Suprapubic skin (tissue), 4 donors: Measurements from ENCODE around the gene IL4. TPM values are rescaled to one million over a fixed set of nuclear protein-coding genes. Genes with fewer than 3 reads are reported as not detected.

Experiments
- DNase-seq, 2 donors: peaks; one replicate each; pipeline ENCODE4 v3.0.0-alpha.2; 2019; ENCODE audit warnings: low spot score in 2 of 2
- H3K27ac ChIP-seq: fragments of 200-600 bp; sonication (generic); one replicate; pipeline ENCODE4 v1.5.1; 2019
- H3K27me3 ChIP-seq: fragments of 200-600 bp; sonication (generic); one replicate; pipeline ENCODE4 v1.5.1; 2019
- H3K36me3 ChIP-seq: fragments of 200-600 bp; sonication (generic); one replicate; pipeline ENCODE4 v1.5.1; 2019
- H3K4me1 ChIP-seq: fragments of 200-600 bp; sonication (generic); one replicate; pipeline ENCODE4 v1.5.1; 2019
- H3K4me3 ChIP-seq: fragments of 200-600 bp; sonication (generic); one replicate; pipeline ENCODE4 v1.5.1; 2019; ENCODE audit warnings: mild to moderate bottlenecking
- H3K9me3 ChIP-seq: fragments of 200-600 bp; sonication (generic); one replicate; pipeline ENCODE4 v1.5.1; 2019
- CTCF ChIP-seq, 2 donors: fragments of 200-600 bp in 1 of 2; fragments of 450-650 bp in 1 of 2; sonication (generic) in 1 of 2; IDR thresholded peaks; one replicate each; pipeline ENCODE4 v1.5.1; 2016 to 2019; ENCODE audit warnings: antibody characterized with exemption in 2 of 2, mild to moderate bottlenecking in 1 of 2, moderate library complexity in 1 of 2
- EP300 ChIP-seq: sonication (generic); formaldehyde crosslinking; IDR thresholded peaks from one replicate; pipeline ENCODE4 v1.6.1; 2017; ENCODE audit warnings: antibody characterized with exemption
- POLR2A ChIP-seq, 2 donors: fragments of 450-650 bp; IDR thresholded peaks; one replicate each; pipeline ENCODE4 v1.6.1; 2017; ENCODE audit warnings: antibody characterized with exemption in 2 of 2, mild to moderate bottlenecking in 2 of 2, moderate library complexity in 2 of 2
- POLR2AphosphoS5 ChIP-seq, 3 donors: sonication (generic); formaldehyde crosslinking; IDR thresholded peaks; one replicate each; pipeline ENCODE4 v1.6.1; 2017; ENCODE audit warnings: antibody characterized with exemption in 3 of 3
- WGBS: methylation state at CpG from one replicate; pipeline ENCODE4 v1.1.5; 2018; 5-methylcytosine and 5-hydroxymethylcytosine counted together
- total RNA-seq, 4 donors: library from RNA; depleted of rRNA; stranded (reverse); fragments of >200 nt; gene quantifications; one replicate each; pipeline ENCODE4 v1.1.0, GENCODE V29; 2016

The IL4 gene
- total RNA-seq, 4 donors from 2014 or later = not detected

- H3K9me3 ChIP-seq = no peaks in the 10 kb centered on the region
- no peak overlapping the region for H3K4me3 ChIP-seq
- H3K27ac ChIP-seq = no peak overlapping the region
- TF ChIP-seq POLR2A (IDR thresholded peaks at IDR 0.05) (no peak), CTCF (IDR thresholded peaks at IDR 0.05) (no peak), POLR2AphosphoS5 (IDR thresholded peaks at IDR 0.05) (no peak), EP300 (no peak)
- no peak for DNase-seq
- no peaks in the 10 kb centered on the region for H3K27me3 ChIP-seq
- peaks cover 19% of the 10 kb centered on the region for H3K36me3 ChIP-seq
- H3K4me1 ChIP-seq = no peaks in the 10 kb centered on the region
Observed at GRCh38 chr5:132692632-132692967, 18.8 kb downstream of the IL4 start.

- TF ChIP-seq EP300 = no peak
- TF ChIP-seq POLR2A (IDR thresholded peaks at IDR 0.05) = no peak
- no peak for TF ChIP-seq CTCF (IDR thresholded peaks at IDR 0.05)
- TF ChIP-seq POLR2AphosphoS5 (IDR thresholded peaks at IDR 0.05) = no peak
- peaks cover 42% of the 10 kb centered on the region for H3K36me3 ChIP-seq
- no peak overlapping the region for H3K4me3 ChIP-seq
- WGBS = 88% methylated on average over 4 of the region's 4 CpGs
- no peaks in the 10 kb centered on the region for H3K4me1 ChIP-seq
- no peak for DNase-seq
- H3K9me3 ChIP-seq = no peaks in the 10 kb centered on the region
- no peaks in the 10 kb centered on the region for H3K27me3 ChIP-seq
- no peak overlapping the region for H3K27ac ChIP-seq
Observed at GRCh38 chr5:132695956-132696355, 22.2 kb downstream of the IL4 start.

- Histone ChIP-seq H3K4me1 (no peaks in the 10 kb centered on the region), H3K4me3 (no peak overlapping the region), H3K27me3 (no peaks in the 10 kb centered on the region), H3K27ac (no peak overlapping the region), H3K36me3 (peaks cover 19% of the 10 kb centered on the region), H3K9me3 (no peaks in the 10 kb centered on the region)
- no peak for TF ChIP-seq CTCF (IDR thresholded peaks at IDR 0.05)
- DNase-seq = no peak
- 92% methylated on average over 1 of the region's 1 CpG for WGBS
Observed at GRCh38 chr5:132704875-132705274, 31.1 kb downstream of the IL4 start.

GRCh38 chr5:132708645-132709044 lies 34.9 kb downstream of the IL4 start:
- no peaks in the 10 kb centered on the region for H3K9me3 ChIP-seq
- no peaks in the 10 kb centered on the region for H3K4me1 ChIP-seq
- no peaks in the 10 kb centered on the region for H3K36me3 ChIP-seq
- no peaks in the 10 kb centered on the region for H3K27me3 ChIP-seq
- H3K27ac ChIP-seq = no peak overlapping the region
- DNase-seq = no peak
- H3K4me3 ChIP-seq = no peak overlapping the region
- no peak for TF ChIP-seq POLR2A (IDR thresholded peaks at IDR 0.05)
- no peak for TF ChIP-seq CTCF (IDR thresholded peaks at IDR 0.05)
- TF ChIP-seq EP300 = no peak
- no peak for TF ChIP-seq POLR2AphosphoS5 (IDR thresholded peaks at IDR 0.05)

- DNase-seq = no peak
- TF ChIP-seq POLR2AphosphoS5 (IDR thresholded peaks at IDR 0.05) (no peak), POLR2A (IDR thresholded peaks at IDR 0.05) (no peak), EP300 (no peak), CTCF (IDR thresholded peaks at IDR 0.05) (peak; percentile 14 to 24)
- 68% methylated on average over 11 of the region's 11 CpGs for WGBS
Observed at GRCh38 chr5:132714456-132715307, 40.9 kb downstream of the IL4 start.

More at GRCh38 chr5:132714456-132715307, 40.9 kb downstream of the IL4 start:
- no peaks in the 10 kb centered on the region for H3K27me3 ChIP-seq
- peaks cover 9% of the 10 kb centered on the region for H3K36me3 ChIP-seq
- no peaks in the 10 kb centered on the region for H3K4me1 ChIP-seq
- no peak overlapping the region for H3K4me3 ChIP-seq
- H3K27ac ChIP-seq = no peak overlapping the region
- no peaks in the 10 kb centered on the region for H3K9me3 ChIP-seq
